ENCODE measurements around the gene C1orf141.

GRCh38 chr1:67170751-67171573, 36.2 kb upstream of the C1orf141 start:
- TF ChIP-seq POLR2A (IDR thresholded peaks at IDR 0.05) (no peak), CTCF (IDR thresholded peaks at IDR 0.05) (no peak)
